Stimulated activated CD4-positive, alpha-beta T cell treated with anti-CD3 and anti-CD28 coated beads, Interleukin-2, amount 100 ng/mL, for 4 hours (primary cell): ENCODE results near the gene NECAB2.
A peak's percentile ranks its signal among the peaks of the same experiment; 100 is the strongest.

Experiments
- DNase-seq: peaks from one replicate; pipeline ENCODE4 v3.0.0-alpha.2; 2020; ENCODE audit warnings: low read depth

The NECAB2 gene

GRCh38 chr16:83967838-83968305, at the start of gene NECAB2:
Gene NECAB2 (plus strand): TSS chr16:83968244. CDS start chr16:83968649, 405 bp downstream.
- DNase-seq: no peak

- DNase-seq: no peak
Measured at GRCh38 chr16:83920894-83921491, 47.1 kb upstream of the NECAB2 start.

GRCh38 chr16:83923581-83924365, 44.3 kb upstream of the NECAB2 start:
- no peak for DNase-seq

GRCh38 chr16:83924686-83925085, 43.4 kb upstream of the NECAB2 start:
- no peak for DNase-seq

GRCh38 chr16:83925095-83925905, 42.7 kb upstream of the NECAB2 start:
- DNase-seq: no peak

GRCh38 chr16:83925957-83926725, 41.9 kb upstream of the NECAB2 start:
- DNase-seq: no peak

GRCh38 chr16:83926726-83927397, 41.2 kb upstream of the NECAB2 start:
- DNase-seq: peak; percentile 29

- DNase-seq: no peak
Measured at GRCh38 chr16:83928341-83929055, 39.5 kb upstream of the NECAB2 start.

GRCh38 chr16:83929811-83930555, 38.1 kb upstream of the NECAB2 start:
- no peak for DNase-seq

- no peak for DNase-seq
Measured at GRCh38 chr16:83930730-83931500, 37.1 kb upstream of the NECAB2 start.

GRCh38 chr16:83931556-83931955, 36.5 kb upstream of the NECAB2 start:
- DNase-seq: no peak

GRCh38 chr16:83932304-83932703, 35.7 kb upstream of the NECAB2 start:
- DNase-seq: no peak

GRCh38 chr16:83932955-83933673, 34.9 kb upstream of the NECAB2 start:
- no peak for DNase-seq

- no peak for DNase-seq
Measured at GRCh38 chr16:83933885-83934683, 34.0 kb upstream of the NECAB2 start.

GRCh38 chr16:83934684-83934977, 33.4 kb upstream of the NECAB2 start:
- no peak for DNase-seq

GRCh38 chr16:83935005-83935857, 32.8 kb upstream of the NECAB2 start:
- DNase-seq: no peak

- no peak for DNase-seq
Measured at GRCh38 chr16:83935858-83936255, 32.2 kb upstream of the NECAB2 start.
